ENCODE results near the gene CDYL.

Gene CDYL

DNA sequence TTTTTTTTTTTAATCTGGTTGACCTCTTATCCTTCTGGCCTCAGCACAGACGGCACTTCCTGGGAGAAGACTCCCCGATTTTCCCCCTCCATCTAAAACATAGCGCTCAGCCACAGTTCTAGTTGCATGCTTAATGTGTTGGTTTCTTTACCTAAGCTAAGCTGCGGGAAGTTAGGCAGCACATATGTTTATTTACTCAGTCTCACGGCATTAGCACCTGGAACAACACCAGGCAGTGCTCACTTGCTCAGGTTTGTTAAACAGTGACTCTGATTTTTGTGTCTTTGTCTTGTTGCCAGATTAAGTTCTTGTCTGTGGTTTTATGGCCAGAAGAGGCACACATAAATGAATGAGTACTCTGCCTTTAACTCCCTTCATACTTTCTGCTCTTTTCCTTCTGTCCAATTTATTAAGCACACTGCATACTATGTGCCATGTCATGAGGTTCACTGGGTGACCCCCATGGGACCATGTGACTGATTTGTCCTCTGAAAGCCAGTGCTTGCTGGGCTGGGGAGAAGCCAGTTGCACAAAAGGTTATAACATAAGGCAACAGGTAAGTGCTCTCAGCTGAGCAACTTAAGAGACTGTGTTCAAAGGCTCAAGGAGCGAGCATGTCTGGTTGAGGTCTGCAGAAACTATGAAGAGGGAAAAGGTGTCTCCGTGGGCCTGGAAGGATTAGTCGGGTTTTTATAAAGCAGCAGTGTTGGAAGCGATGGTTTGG is 134.0 kb downstream of the CDYL start:
- no peak for DNase-seq

DNA sequence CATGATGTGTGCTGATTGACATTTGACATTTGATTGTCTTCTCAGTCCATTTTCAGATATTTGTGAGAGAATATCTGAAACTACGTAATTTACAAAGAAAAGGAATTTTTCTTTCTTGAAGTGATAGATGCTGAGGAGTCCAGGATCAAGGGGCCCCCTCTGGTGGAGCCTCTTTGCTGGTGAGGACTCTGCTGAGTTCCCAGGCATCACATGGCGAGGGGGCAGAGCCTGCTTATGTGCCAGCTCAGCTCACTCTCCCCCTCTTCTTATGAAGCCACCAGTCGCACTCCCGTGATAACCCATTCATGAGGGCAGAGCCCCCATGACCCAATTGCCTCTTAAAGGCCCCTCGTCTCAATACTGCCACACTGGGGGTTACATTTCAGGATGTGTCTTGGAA is 136.4 kb downstream of the CDYL start:
- no peak for DNase-seq

DNA sequence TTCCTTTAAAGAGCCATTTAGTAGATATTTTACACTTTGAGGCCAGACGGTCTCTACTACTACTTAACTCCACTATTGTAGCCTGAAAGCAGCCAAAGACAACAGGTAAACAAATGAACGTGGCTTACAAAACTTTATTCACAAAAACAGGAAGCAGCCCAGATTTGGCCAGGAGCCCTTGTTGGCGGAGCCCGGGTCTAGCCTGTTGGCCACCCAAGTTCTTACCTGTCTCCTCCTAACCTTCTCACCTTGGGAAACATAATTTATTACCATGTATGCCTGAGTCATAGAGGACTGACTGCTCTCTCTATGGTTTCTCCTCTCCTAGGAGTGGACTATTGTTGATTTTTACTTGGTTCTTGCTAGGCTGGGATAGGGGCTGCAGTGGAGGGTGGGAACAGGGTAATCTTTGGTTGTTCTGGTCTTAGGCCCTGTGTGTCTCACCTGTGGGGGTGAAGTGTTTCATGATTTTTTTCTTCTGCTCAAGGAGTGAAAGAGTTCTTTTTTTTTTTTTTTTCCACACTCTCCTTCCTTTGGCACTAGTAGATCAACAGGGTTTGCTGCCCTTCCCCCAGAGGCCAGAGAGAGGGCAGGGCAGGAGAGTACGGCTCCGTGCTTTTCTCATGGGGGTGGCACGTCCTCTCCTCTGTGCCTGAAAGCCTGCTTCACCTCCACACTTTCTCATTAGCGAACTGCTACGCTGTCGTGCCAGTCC is 137.7 kb downstream of the CDYL start:
- DNase-seq = no peak

DNA sequence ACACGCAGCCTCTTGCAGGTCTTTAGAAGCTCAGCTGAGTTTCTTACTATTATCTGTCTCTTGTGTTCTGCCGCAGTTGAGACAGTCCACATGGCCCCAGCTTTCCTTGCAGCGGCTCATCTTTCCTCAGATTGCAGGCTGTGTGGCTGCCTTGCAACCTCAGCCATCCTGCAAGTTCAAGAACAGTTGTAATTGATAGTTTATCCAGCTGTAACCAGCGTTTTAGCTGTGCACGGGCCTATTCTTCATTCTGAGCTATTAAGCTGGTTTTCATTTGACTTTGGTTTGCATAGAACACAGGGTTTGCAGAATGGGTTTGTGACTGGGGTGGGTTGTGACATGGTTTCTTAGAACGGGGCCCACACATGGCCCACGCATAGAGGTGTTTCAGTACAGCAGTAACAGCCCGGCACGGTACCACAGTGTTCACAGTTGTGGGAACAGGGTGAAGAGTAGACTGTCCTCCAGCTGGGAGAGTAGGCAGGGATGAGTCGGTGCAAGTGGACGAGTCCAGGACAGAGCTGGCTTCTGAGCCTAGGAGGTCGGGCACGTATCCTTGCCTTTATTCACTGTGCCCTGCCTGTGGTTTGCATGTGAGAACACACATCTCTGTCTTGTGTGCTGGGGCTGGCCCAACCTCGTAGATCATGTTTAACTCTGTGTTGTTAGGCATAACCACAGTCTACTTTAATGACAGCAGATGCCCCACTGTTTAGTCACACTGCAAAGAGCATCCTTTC is 138.4 kb downstream of the CDYL start:
- DNase-seq = no peak

DNA sequence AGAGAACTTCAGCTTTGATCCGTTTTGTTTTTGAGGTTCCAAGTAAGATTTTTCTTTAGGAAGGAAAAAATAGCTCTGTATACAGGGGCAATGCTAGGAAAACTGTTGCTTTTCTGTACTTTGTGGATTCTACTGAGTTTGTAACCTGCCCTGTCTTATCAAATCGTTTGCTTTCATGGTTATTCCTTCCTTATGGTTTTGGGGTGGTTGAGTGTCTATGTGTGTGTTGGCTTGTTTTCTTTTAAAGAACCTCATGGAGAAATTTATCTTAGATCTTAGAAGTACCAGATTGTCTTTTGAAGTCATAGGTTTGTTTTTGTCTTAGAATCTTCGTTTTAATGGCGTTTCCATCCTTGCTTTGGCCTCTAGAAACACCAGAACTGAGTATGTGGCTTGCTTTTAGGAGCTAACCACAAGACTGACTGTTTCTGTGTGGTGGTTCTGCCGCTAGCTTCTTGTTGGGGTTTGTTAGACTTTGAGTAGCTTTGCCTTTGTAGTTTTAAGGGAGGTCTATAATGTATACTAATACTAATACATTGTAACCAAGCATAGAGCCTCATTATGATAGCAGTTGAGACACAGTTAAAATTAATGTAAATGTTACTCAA is 140.9 kb downstream of the CDYL start:
- no peak for DNase-seq

DNA sequence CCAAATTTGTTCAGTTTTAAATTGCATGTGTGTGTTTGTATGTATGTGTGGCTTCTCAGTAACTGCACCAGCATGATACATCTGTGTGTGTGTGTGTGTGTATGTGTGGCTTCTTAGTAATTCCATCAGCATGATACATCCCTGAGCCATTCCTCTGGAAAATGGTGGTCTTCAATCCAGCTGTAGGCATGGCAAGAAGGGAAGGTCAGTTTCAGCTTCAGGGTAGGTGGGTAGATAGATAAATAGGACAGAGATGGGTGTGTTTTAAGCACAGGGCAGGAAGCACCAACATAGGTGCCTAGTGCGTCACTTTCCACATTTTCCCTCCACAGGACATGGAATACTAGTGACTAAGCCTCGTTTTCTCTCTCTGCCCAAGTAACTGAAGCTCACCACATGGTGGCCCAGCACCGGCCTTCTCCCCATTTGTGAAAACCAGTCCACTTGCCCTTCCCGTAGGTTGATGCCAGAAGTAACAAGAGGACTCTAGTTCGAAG is 144.8 kb downstream of the CDYL start:
- no peak for DNase-seq

DNA sequence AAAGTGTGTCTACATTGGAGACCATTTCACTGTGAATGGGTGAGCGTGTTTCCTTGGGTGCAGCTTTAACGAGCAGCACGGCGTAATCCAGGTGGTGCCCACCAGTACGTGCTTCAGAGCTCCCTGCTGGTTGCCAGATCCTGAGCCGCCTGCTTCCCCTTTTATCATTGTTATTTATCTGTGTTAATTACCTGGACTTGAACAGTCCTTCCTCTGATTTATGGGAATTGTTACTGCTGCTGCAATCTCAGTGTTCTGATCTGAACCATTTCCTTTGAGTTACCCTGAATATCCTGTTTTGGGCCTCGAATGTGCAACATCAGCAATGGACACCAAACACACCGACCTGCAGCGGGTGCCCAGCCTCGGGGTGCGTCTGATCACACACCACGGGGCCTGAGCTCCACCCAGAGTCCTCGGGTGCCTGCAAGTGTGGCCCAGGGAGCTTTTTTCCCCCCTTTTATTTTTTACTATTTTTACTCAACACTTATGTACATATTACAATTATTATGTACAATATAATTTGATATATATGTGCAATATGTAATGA is 146.4 kb downstream of the CDYL start:
- no peak for DNase-seq

DNA sequence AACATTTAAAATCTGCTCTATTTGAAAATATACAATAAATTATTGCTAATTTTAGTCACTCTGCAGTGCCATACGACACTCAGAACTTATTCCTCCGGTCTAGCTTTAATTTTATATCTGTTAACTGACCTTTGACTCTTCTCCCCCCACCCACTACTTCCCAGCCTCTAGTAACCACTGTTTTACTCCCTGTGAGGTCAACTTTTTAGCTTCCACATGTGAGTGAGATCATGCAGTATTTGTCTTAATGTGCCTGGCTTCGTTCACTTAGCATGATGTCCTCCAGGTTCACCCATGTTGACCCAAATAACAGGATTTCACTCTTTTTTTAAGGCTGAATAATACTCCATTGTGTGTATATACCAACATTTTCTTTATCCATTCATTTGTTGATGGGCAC is 146.9 kb downstream of the CDYL start:
- DNase-seq = no peak

DNA sequence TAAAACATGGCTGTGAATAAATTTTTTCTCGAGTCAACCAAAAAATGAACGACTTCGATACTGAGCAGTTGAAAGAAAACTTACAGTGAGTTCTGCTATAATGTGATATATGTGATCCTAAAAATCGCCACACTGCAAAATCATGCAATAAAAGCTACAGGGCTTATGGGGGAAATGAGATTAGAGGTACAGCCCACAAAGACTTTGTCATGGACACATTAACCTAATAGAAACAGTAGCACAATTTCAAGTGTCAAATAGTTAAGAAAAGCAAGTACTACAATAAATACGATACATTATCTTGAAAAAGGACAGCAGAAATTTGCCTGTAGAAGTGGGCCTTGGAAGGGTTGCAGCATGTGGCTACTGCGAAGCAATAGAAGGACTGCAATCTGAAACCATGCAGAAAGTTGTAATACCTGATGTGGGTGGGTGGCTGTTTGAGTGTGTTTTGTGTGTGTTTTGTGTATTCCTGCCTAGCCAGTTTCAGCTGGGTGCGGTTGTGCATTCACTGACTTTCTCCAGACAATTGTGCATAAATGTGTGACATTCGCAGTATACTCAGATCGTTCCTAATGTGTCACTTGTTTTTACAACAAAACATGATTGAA is 148.6 kb downstream of the CDYL start:
- no peak for DNase-seq

DNA sequence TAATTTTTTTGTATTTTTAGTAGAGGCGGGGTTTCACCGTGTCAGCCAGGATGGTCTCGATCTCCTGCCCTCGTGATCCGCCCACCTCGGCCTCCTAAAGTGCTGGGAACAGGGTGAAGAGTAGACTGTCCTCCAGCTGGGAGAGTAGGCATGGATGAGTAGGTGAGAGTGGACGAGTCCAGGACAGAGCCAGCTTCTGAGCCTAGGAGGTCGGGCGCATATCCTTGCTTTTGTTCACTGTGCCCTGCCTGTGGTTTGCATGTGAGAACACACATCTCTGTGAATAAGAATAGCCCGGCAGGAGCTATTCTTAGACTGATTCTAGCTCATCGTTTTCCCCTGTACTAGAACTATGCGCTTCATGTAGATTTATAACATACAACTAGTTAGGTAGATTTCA is 149.4 kb downstream of the CDYL start:
- no peak for DNase-seq

DNA sequence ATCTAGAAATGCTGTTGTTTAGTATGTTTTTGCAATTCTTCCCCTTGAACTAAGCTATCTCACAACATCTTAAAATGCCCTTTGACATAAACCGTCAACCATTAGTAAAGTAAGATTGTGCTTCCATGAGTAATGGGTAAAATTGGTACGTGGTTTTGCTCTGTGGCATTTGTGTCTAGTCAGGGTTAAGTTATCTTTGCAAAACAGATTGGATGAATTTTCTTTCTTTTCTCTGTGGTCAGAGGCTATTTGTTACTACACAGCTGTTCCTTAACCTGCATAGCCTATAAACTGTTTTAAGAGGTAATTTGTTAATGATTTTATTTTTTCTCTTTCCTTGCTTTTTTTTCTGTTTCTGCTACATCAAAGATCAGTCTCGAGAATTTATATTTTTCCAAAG is 152.2 kb downstream of the CDYL start:
- DNase-seq = no peak

DNA sequence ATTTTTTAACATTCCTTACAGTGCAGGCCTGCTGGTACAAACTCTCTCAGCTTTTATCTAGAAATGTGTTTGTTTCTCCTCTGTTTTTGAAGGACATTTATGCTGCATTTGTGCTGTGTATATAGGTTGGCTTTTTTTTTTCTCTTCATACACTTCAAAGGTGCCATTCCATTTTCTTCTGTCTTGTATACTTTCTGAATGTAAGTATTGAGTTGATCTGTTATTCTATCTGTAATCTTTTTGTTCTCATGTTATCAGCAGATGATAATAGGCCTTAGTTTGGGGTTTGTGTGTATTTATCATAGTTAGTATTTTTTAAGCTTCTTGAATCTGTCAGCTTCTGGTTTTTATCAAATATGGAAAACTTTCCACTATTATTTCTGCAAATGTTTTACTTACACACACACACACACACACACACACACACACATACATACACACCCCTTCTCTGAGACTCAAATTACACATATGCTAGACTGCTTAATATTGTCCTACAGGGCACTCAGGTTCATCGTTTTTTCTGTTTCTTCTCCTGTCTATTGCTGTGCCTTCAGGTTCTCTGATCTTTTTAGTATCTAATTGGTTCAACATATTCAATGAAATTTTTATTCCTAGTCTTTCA is 153.0 kb downstream of the CDYL start:
- no peak for DNase-seq

DNA sequence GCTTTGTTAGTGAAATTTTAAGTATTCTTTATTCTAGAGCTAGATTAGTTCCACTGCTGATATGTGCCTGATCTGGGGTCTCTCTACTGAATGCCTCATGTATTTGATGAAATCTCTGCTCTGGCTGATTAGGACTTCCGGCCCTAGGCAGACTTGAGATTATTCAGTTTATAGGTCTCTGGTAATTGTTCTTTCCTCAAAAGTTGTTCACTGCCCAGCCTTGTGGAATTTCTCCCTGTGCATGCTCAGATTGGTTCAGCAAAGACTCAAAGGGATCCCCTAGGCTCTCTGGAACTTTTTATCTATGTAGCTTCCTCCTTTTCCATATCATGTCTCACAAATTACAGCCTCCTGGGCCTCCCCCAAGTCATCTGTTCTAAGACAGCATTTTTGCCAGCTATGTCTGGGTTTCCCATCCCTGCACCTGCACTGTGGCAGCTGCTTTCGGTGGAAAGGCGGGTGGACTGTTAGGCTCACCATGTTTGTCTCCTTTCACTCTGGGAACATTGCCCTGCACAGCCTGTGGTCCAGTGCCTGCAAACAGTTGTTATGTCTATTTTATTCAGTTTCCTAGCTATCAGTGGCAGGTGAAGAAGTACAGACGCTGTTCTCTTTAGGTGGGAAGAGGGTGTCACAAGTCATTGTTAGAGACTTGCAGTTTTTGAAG is 154.0 kb downstream of the CDYL start:
- DNase-seq = no peak

DNA sequence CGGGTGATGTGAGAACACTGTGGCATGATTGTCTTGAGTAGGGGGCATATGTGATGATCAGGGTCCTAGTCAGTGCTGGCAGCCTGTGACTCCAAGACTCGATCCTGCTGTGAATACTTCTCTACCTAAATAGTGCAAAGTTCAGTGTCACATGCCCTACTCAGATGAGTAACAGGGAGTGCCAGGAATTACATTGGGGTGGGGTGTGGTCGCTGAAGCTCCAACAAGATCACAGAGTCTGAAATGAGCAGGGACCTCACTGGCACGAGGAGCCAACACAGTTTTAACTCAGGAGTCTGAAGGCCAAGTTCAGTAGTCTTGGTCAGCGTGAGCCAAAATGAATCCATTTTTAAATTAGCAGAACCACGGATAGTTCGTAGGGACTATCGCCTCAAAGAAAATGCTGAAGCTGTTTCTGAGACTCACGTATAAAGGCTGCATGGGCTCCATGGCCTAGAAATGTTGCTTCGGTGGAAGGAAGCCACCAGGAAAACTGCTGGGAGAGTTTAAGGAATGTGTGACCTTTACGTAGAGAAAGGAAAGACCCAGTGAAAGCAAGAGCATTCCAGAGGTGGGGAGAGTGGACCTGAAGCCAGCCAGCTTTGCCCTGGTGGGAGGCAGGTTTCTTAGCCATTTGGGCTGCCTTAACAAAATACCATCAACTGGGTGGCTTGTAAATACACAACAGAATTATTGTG is 155.5 kb downstream of the CDYL start:
- no peak for DNase-seq

DNA sequence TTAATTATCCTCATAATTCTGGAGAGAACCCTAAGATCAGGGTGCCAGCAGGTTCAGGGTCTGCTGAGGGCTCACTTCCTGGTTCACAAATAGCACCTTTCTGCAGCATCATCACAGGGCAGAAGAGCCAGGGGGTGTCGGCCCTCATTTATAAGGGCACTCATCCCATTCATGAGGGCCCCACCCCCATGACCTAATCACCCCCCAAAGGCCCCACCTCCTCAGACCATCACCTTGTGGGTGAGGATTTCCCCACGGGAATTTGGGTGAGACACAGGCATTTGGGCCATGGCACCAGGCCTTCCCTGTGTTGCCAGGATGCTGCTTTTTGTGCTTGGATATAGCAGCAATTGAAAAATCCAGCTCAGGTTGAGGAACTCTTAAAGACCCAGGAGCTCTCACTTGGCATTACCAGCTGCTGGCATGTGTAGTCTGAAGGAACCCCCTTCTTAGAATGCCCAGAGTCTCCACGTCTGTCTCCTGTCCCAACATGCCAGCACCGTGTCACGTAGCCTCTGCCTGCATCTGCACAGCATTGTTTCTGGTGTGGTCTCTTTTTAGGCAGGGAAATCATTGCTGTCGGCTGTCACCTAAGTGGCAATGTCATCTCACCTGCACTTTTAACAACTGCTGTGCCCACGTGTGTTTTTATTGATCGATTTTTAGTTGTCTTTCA is 156.2 kb downstream of the CDYL start:
- DNase-seq = no peak

DNA sequence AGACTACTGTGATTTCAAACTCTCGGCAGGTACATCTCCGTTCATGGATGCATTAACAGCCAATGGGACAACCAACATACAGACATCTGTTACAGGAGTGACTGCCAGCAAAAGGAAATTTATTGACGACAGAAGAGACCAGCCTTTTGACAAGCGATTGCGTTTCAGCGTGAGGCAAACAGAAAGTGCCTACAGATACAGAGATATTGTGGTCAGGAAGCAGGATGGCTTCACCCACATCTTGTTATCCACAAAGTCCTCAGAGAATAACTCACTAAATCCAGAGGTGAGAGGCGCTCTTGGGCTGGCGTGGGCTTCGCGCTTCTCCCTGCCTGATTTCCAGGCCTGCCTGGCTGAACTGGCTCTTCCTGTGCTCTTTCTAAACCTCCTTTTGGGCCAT is 159.3 kb downstream of the CDYL start:
- DNase-seq = no peak

DNA sequence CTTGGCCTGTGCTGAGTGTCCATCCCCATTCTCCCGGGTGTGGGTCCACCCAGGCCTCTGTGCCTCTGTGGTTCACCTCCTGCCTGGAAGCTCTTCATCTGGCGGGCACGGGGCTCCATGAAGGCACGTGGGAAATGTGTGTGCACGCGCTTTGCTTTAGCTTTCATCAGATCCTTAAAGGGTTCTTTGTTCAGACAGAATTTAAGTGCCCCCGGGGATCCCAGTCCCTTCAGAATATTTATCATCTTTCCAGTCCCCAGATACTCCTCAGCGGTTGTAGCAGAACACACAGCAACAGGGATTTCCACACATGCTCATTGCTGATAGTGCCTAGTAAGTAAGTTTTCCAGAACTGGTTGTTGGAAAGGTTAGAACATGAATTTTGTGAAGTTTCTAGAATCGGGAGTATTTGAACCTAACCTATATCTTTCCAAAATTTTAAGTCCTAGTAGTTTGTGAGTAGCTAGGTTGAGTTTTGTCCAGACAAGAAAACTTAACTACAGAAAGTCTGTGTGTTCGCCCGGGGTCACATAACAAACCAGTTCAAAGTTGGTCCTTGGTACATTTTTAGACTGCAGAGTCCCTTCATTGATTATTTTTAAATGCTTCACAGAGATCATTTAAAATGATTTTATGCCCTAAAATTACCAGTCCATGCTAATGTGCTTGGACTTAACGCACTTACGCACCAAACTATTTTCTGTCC is 159.9 kb downstream of the CDYL start:
- no peak for DNase-seq

DNA sequence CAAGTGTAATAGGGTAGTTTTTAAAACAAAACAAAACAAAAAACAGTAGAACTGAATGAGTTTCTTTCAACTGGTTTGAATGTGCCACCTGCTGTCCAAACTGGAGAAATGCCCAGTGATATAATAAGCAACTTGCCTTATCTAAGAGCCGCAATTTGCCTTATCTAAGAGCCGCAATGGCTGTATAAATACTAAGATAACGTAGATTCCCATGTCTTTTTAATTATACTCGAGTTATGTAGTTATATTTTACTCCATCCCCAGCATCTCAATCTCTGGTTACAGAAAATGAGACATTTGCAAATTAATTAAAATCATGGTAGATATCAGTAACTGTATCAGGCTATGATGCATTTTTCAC is 160.5 kb downstream of the CDYL start:
- peak; percentile 32 for DNase-seq

DNA sequence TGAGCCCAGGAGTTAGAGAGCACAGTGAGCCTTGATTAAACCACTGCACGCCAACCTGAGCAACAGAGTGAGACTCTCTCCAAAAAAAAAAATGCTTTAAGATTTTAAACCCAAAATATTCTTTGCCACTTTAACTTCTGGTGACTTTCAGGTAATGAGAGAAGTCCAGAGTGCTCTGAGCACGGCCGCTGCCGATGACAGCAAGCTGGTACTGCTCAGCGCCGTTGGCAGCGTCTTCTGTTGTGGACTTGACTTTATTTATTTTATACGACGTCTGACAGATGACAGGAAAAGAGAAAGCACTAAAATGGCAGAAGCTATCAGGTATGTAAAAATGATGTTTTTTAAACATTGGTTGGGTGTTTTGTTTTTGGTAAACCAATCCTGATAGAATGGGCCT is 161.2 kb downstream of the CDYL start:
- no peak for DNase-seq

DNA sequence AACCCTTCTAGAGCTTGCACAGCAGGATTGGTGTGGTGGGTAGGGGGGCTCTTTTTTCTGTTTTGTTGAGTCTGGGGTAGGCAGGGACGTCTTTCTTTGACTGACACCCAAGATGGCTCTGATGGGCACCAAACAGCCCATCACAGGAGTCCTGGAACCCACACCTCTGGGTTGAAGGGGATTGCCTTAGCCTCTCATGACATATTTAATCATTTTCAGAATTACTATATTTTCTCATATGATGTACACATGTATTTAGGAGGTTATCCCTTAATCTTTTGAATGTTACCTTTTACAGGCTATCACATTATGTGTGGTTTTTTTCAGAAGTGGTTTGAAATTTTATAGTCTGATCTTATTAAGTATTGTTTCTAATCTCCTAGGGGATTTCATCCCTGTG is 163.0 kb downstream of the CDYL start:
- no peak for DNase-seq

Measured in CD4-positive, alpha-beta T cell treated with Interleukin-17A for 1 hour (primary cell).